Mammary epithelial cell (primary cell): ENCODE measurements around the gene AOAH.

Experiments
- CTCF ChIP-seq, 2 donors: IDR thresholded peaks in 1 of 2; conservative IDR thresholded peaks in 1 of 2; 2 replicates each; pipeline ENCODE4 v1.5.1; 2011 to 2012; ENCODE audit warnings: inconsistent platforms in 2 of 2, low read length in 2 of 2, mild to moderate bottlenecking in 2 of 2, control low read depth in 1 of 2, low read depth in 1 of 2; ENCODE audit not compliant: insufficient read depth in 1 of 2; ENCODE audit errors: extremely low read depth in 1 of 2
- EZH2 ChIP-seq: IDR thresholded peaks from 2 replicates; pipeline ENCODE4 v1.6.1; 2012; ENCODE audit warnings: low read length, inconsistent platforms, borderline replicate concordance

- TF ChIP-seq CTCF (conservative IDR thresholded peaks at IDR 0.05 in 1 of 2, IDR thresholded peaks at IDR 0.05 in 1 of 2; ENCODE audit: extremely low read depth in 1 of 2, insufficient read depth in 1 of 2, low read depth in 1 of 2, low read length in 2 of 2) (no peak), EZH2 (no peak)
Observed at GRCh38 chr7:36546331-36546730, 178.0 kb downstream of the AOAH start.
